Measurements from ENCODE around the gene TGM4.

TGM4 gene

DNA sequence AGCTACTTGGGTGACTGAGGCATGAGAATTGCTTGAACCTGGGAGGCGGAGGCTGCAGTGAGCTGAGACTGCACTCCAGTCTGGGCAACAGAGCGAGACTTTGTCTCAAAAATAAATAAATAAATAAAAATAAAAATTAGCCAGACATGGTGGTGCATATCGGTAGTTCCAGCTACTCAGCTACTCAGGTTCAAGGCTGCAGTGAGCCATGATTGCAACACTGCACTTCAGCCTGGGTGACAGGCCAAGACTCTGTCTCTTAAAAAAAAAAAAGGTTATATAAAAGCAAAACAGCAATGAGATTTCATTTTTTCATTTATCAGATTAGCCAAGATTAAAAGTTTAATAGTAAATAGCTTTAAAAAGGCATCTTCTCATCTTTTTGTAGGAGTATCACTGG lies 2.9 kb downstream of the TGM4 start:
- ATAC-seq = no peak
- TF ChIP-seq, protein P1, sequence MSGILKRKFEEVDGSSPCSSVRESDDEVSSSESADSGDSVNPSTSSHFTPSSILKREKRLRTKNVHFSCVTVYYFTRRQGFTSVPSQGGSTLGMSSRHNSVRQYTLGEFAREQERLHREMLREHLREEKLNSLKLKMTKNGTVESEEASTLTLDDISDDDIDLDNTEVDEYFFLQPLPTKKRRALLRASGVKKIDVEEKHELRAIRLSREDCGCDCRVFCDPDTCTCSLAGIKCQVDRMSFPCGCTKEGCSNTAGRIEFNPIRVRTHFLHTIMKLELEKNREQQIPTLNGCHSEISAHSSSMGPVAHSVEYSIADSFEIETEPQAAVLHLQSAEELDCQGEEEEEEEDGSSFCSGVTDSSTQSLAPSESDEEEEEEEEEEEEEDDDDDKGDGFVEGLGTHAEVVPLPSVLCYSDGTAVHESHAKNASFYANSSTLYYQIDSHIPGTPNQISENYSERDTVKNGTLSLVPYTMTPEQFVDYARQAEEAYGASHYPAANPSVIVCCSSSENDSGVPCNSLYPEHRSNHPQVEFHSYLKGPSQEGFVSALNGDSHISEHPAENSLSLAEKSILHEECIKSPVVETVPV (CRISPR knock-in tag; IDR thresholded peaks at IDR 0.05) = no peak
- TF ChIP-seq, protein P2, sequence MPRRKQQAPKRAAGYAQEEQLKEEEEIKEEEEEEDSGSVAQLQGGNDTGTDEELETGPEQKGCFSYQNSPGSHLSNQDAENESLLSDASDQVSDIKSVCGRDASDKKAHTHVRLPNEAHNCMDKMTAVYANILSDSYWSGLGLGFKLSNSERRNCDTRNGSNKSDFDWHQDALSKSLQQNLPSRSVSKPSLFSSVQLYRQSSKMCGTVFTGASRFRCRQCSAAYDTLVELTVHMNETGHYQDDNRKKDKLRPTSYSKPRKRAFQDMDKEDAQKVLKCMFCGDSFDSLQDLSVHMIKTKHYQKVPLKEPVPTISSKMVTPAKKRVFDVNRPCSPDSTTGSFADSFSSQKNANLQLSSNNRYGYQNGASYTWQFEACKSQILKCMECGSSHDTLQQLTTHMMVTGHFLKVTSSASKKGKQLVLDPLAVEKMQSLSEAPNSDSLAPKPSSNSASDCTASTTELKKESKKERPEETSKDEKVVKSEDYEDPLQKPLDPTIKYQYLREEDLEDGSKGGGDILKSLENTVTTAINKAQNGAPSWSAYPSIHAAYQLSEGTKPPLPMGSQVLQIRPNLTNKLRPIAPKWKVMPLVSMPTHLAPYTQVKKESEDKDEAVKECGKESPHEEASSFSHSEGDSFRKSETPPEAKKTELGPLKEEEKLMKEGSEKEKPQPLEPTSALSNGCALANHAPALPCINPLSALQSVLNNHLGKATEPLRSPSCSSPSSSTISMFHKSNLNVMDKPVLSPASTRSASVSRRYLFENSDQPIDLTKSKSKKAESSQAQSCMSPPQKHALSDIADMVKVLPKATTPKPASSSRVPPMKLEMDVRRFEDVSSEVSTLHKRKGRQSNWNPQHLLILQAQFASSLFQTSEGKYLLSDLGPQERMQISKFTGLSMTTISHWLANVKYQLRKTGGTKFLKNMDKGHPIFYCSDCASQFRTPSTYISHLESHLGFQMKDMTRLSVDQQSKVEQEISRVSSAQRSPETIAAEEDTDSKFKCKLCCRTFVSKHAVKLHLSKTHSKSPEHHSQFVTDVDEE (CRISPR knock-in tag; IDR thresholded peaks at IDR 0.05) = no peak
- TF ChIP-seq, protein P3, sequence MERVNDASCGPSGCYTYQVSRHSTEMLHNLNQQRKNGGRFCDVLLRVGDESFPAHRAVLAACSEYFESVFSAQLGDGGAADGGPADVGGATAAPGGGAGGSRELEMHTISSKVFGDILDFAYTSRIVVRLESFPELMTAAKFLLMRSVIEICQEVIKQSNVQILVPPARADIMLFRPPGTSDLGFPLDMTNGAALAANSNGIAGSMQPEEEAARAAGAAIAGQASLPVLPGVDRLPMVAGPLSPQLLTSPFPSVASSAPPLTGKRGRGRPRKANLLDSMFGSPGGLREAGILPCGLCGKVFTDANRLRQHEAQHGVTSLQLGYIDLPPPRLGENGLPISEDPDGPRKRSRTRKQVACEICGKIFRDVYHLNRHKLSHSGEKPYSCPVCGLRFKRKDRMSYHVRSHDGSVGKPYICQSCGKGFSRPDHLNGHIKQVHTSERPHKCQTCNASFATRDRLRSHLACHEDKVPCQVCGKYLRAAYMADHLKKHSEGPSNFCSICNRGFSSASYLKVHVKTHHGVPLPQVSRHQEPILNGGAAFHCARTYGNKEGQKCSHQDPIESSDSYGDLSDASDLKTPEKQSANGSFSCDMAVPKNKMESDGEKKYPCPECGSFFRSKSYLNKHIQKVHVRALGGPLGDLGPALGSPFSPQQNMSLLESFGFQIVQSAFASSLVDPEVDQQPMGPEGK (CRISPR knock-in tag; IDR thresholded peaks at IDR 0.05; ENCODE audit: borderline replicate concordance) = no peak
- no peak for TF ChIP-seq ESRRG (CRISPR knock-in tag; IDR thresholded peaks at IDR 0.05)
- no peak for TF ChIP-seq TOX (CRISPR knock-in tag; IDR thresholded peaks at IDR 0.05; ENCODE audit: borderline replicate concordance)
- no peak for TF ChIP-seq CSDC2 (CRISPR knock-in tag; IDR thresholded peaks at IDR 0.05)
- TF ChIP-seq GLIS3 (CRISPR knock-in tag; IDR thresholded peaks at IDR 0.05) = no peak
- TF ChIP-seq TCF4 (CRISPR knock-in tag; IDR thresholded peaks at IDR 0.05; ENCODE audit: borderline replicate concordance) = no peak
- no peak for TF ChIP-seq ARNTL (CRISPR knock-in tag; IDR thresholded peaks at IDR 0.05; ENCODE audit: borderline replicate concordance, low read depth)
- no peak for TF ChIP-seq PPARA (CRISPR knock-in tag; IDR thresholded peaks at IDR 0.05; ENCODE audit: borderline replicate concordance)

DNA sequence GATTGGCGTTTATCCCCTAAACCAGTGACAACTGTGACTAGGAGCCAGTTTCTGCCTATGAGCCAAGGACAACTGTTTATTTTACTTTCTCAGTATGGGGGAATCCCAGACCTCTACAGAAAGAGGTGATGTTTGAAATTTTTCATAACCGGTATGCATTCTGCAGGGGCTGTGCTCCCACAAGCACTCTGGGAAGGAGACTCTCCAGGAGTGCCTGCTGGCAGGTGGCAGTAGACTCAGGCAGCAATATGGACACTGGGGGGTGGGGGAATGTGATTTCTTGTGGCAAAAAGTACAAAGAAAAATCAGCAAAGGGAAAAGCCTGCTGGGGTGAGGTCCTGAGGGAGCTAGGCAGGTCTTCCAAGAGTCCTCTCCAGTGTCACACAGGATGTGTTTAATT lies 5.9 kb downstream of the TGM4 start:
- TF ChIP-seq ZNF70 (CRISPR knock-in tag; IDR thresholded peaks at IDR 0.05) = no peak
- TF ChIP-seq ZNF8 (CRISPR knock-in tag; IDR thresholded peaks at IDR 0.05) = no peak
- TF ChIP-seq, protein P4, sequence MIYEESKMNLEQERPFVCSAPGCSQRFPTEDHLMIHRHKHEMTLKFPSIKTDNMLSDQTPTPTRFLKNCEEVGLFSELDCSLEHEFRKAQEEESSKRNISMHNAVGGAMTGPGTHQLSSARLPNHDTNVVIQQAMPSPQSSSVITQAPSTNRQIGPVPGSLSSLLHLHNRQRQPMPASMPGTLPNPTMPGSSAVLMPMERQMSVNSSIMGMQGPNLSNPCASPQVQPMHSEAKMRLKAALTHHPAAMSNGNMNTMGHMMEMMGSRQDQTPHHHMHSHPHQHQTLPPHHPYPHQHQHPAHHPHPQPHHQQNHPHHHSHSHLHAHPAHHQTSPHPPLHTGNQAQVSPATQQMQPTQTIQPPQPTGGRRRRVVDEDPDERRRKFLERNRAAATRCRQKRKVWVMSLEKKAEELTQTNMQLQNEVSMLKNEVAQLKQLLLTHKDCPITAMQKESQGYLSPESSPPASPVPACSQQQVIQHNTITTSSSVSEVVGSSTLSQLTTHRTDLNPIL (CRISPR knock-in tag; IDR thresholded peaks at IDR 0.05; ENCODE audit: low read depth) = no peak
- no peak for TF ChIP-seq ZNF565 (CRISPR knock-in tag; conservative IDR thresholded peaks at IDR 0.05; ENCODE audit: low read depth)
- TF ChIP-seq, protein P2 (CRISPR knock-in tag; IDR thresholded peaks at IDR 0.05) = no peak
- TF ChIP-seq, protein P5, sequence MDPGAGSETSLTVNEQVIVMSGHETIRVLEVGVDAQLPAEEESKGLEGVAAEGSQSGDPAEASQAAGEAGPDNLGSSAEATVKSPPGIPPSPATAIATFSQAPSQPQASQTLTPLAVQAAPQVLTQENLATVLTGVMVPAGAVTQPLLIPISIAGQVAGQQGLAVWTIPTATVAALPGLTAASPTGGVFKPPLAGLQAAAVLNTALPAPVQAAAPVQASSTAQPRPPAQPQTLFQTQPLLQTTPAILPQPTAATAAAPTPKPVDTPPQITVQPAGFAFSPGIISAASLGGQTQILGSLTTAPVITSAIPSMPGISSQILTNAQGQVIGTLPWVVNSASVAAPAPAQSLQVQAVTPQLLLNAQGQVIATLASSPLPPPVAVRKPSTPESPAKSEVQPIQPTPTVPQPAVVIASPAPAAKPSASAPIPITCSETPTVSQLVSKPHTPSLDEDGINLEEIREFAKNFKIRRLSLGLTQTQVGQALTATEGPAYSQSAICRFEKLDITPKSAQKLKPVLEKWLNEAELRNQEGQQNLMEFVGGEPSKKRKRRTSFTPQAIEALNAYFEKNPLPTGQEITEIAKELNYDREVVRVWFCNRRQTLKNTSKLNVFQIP (CRISPR knock-in tag; IDR thresholded peaks at IDR 0.05; ENCODE audit: borderline replicate concordance, low read depth) = no peak
- no peak for TF ChIP-seq ZFP30 (CRISPR knock-in tag; IDR thresholded peaks at IDR 0.05)
- TF ChIP-seq SNAI2 (CRISPR knock-in tag; IDR thresholded peaks at IDR 0.05) = no peak
- no peak for TF ChIP-seq ISL1 (CRISPR knock-in tag; IDR thresholded peaks at IDR 0.05)
- no peak for TF ChIP-seq RARB (CRISPR knock-in tag; IDR thresholded peaks at IDR 0.05)
- no peak for TF ChIP-seq PPARA (CRISPR knock-in tag; IDR thresholded peaks at IDR 0.05; ENCODE audit: borderline replicate concordance)
- TF ChIP-seq ESRRG (CRISPR knock-in tag; IDR thresholded peaks at IDR 0.05) = no peak
- TF ChIP-seq OSR1 (CRISPR knock-in tag; IDR thresholded peaks at IDR 0.05) = no peak
- no peak for TF ChIP-seq CSDC2 (CRISPR knock-in tag; IDR thresholded peaks at IDR 0.05)
- no peak for TF ChIP-seq ARNTL (CRISPR knock-in tag; IDR thresholded peaks at IDR 0.05; ENCODE audit: borderline replicate concordance, low read depth)
- TF ChIP-seq, protein P1 (CRISPR knock-in tag; IDR thresholded peaks at IDR 0.05) = no peak
- no peak for TF ChIP-seq TOX (CRISPR knock-in tag; IDR thresholded peaks at IDR 0.05; ENCODE audit: borderline replicate concordance)
- TF ChIP-seq, protein P3 (CRISPR knock-in tag; IDR thresholded peaks at IDR 0.05; ENCODE audit: borderline replicate concordance) = no peak
- TF ChIP-seq TCF4 (CRISPR knock-in tag; IDR thresholded peaks at IDR 0.05; ENCODE audit: borderline replicate concordance) = no peak
- no peak for TF ChIP-seq ZFP3 (CRISPR knock-in tag; IDR thresholded peaks at IDR 0.05)
- no peak for ATAC-seq

Data from SK-N-SH treated with all-trans-retinoic acid at 6 μM for 48 hours (cell line).